GM19397 (cell line): ENCODE results near the gene PACSIN2.

Experiments used
- ATAC-seq: cut with Tn5 transposase; IDR thresholded peaks from one replicate; pipeline ENCODE4 v1.9.1; 2021; ENCODE audit warnings: mild to moderate bottlenecking, moderate library complexity; ENCODE audit not compliant: unreplicated experiment

PACSIN2 gene

DNA sequence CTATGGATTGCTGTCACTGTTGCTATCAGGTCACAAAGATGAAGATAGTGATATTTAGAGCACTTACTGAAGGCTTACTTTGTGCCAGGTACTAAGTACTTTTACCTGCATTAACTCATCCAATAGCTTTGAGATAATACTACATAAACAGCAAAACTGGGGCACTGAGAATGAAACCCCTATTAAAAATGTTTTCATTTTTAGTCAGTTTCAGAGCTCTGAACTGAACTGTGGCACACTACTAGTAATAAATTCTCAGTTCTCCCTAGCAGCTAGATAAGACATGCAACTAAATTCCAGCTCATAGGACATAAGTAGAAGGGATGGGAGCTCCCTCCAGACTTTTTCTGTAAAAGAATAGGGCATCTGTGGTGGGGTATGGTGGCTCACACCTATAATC, 181.8 kb downstream of the PACSIN2 start:
- ATAC-seq, result no peak

DNA sequence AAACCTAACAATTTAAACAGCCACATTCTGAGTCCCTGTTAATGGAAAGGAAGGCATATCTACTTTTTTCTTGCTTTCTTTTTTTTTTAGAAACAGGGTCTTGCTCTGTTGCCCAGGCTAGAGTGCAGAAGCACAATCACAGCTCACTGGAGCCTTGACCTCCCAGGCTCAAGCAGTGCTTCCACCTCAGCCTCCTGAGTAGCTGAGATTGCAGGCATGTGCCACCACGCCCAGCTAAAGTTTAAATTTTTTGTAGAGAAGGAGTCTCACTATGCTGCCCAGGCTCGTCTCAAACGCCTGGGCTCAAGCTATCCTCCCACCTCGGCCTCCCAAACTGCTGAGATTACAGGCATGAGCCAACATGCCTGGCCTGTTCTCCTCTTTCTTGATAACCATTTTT, 183.2 kb downstream of the PACSIN2 start:
- no peak for ATAC-seq

- no peak for ATAC-seq
Measured at GRCh38 chr22:42830161-42830560, 184.8 kb downstream of the PACSIN2 start.

- ATAC-seq, result no peak
Measured at GRCh38 chr22:42829302-42829701, 185.6 kb downstream of the PACSIN2 start.

DNA sequence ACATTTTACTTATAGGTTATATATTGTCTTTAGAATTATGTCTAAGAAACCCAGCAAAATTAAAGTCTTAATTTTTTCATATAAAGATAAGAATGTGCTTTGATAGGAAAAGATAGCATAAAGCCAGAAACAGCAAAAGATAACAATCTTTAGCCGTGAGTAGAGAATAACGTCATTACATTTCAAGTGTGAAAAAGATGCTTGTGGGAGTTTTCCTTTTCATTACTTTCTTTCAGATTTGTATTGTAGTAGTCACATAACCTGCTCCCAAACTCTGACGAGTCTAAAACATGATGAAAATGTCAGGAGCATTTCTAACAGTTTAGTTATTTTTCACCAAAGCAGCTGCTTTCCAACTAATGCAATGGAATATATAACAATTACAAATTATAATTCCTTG, 189.2 kb downstream of the PACSIN2 start:
- ATAC-seq, result no peak

GRCh38 chr22:42821386-42821785, 193.6 kb downstream of the PACSIN2 start:
- ATAC-seq, result no peak

DNA sequence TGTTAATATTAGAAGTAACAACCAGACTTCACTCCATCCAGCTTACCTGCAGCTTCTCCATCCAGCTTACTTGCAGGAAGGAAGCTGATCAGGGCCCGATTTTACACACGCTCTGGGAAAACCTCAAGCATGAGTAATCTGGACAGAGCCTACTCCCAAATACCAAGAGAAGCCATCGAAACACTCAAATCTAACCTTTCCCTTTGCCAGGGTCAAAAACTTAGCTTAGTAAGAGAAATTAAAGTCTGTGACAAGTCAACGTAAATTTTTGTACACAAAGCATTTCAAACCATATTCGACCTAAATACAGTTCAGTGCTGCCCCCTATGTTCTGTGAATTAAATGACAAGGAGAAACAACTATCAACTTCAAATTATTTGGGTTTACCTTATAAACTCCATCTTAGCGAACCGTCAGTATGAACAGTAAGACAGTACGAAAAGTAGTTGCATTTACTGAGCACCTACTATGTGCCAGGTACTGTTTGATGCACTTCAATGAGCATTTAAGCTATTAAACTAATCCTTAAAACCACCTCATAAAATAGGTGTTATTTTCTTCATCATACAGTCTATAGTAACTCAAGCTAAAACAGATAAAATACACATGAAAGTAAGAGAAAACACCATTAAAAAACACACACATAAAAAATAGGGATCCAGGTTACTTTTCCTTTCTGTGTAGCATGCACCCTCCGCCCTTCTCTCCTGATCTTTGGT, 194.7 kb downstream of the PACSIN2 start:
- no peak for ATAC-seq
